MM.1S (cell line): ENCODE measurements around the gene FAT2.

Experiments
- DNase-seq: peaks from one replicate; pipeline ENCODE4 v3.0.0-alpha.2; 2015
- H2AFZ ChIP-seq: fragments of 300-600 bp; sonication (generic); 2 replicates; pipeline ENCODE4 v1.6.0; 2016; ENCODE audit warnings: antibody characterized with exemption, low read length
- H3F3A ChIP-seq: fragments of 300-600 bp; sonication (generic); 2 replicates; pipeline ENCODE4 v1.6.1; 2016; ENCODE audit warnings: mild to moderate bottlenecking, antibody characterized with exemption, low read length, moderate library complexity, mixed read lengths; ENCODE audit not compliant: insufficient read depth
- H3K27ac ChIP-seq: fragments of 300-600 bp; sonication (generic); 2 replicates; pipeline ENCODE4 v1.5.1; 2016; ENCODE audit warnings: mild to moderate bottlenecking, low read length
- H3K27me3 ChIP-seq: fragments of 300-600 bp; sonication (generic); replicated peaks from 2 replicates; pipeline ENCODE4 v1.6.0; 2016; ENCODE audit warnings: low read length; ENCODE audit not compliant: insufficient read depth
- H3K36me3 ChIP-seq: fragments of 300-600 bp; sonication (generic); replicated peaks from 2 replicates; pipeline ENCODE4 v1.6.1; 2016; ENCODE audit warnings: mild to moderate bottlenecking, low read length, mixed read lengths; ENCODE audit not compliant: insufficient read depth
- H3K4me1 ChIP-seq: fragments of 300-600 bp; sonication (generic); 2 replicates; pipeline ENCODE4 v1.6.1; 2016; ENCODE audit warnings: low read length, mixed read lengths
- H3K4me2 ChIP-seq: fragments of 300-600 bp; sonication (generic); 2 replicates; pipeline ENCODE4 v1.6.0; 2016; ENCODE audit warnings: low read depth, low read length
- H3K4me3 ChIP-seq: fragments of 300-600 bp; sonication (generic); 2 replicates; pipeline ENCODE4 v1.5.1; 2016; ENCODE audit warnings: low read length, mixed read lengths
- H3K79me2 ChIP-seq: fragments of 300-600 bp; sonication (generic); 2 replicates; pipeline ENCODE4 v1.6.1; 2016; ENCODE audit warnings: mixed run types, low read length, mixed read lengths
- H3K9ac ChIP-seq: fragments of 300-600 bp; sonication (generic); 2 replicates; pipeline ENCODE4 v1.6.1; 2016; ENCODE audit warnings: low read length, mixed read lengths
- H3K9me2 ChIP-seq: fragments of 300-600 bp; sonication (generic); replicated peaks from 2 replicates; pipeline ENCODE4 v1.6.1; 2016; ENCODE audit warnings: mild to moderate bottlenecking, low read length, mixed read lengths; ENCODE audit not compliant: insufficient read depth
- H3K9me3 ChIP-seq: fragments of 300-600 bp; sonication (generic); replicated peaks from 2 replicates; pipeline ENCODE4 v1.6.1; 2016; ENCODE audit warnings: mild to moderate bottlenecking, low read length, mixed read lengths; ENCODE audit not compliant: insufficient read depth
- H4K20me1 ChIP-seq: fragments of 300-600 bp; sonication (generic); 2 replicates; pipeline ENCODE4 v1.6.1; 2016; ENCODE audit warnings: mild to moderate bottlenecking, low read length, moderate library complexity, mixed read lengths; ENCODE audit not compliant: insufficient read depth
- EZH2 ChIP-seq: fragments of 300-600 bp; sonication (generic); optimal IDR thresholded peaks from 2 replicates; pipeline ENCODE3; 2017; ENCODE audit warnings: low read depth, mild to moderate bottlenecking, antibody characterized with exemption, low read length, mixed read lengths
- EZH2phosphoT487 ChIP-seq: fragments of 300-600 bp; sonication (generic); IDR thresholded peaks from 2 replicates; pipeline ENCODE4 v1.6.1; 2018; ENCODE audit warnings: antibody characterized with exemption, low read length
- TF ChIP-seq, protein P1 (sequence below): fragments of 300-600 bp; sonication (generic); IDR thresholded peaks from 2 replicates; pipeline ENCODE4 v1.5.1; 2016; ENCODE audit warnings: antibody characterized with exemption, low read length, mixed read lengths

Gene FAT2

DNA sequence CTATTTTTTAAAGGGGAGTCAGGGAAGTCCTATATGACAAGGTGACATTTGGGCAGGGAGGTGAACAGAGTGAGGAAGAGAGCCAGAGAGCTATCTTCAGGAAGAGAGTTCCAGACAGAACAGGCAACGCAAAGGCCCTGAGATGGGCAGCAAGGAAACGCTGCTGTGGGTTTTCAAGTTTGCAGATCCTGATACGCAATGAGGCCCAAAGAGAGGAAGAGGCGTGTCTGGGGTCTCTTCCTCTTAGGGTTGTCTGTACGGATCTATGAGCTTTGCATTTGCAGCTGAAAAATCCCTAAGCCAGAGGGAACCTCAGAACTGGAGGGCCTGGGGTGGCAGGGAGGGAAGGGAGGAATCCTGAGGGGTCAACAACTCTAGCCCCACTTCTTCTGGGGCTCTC, 13.6 kb downstream of the FAT2 start:
- H3K4me3 ChIP-seq: no peak overlapping the region
- H2AFZ ChIP-seq: no peak overlapping the region
- H3K9me2 ChIP-seq: no peaks in the 10 kb centered on the region
- TF ChIP-seq, protein P1, sequence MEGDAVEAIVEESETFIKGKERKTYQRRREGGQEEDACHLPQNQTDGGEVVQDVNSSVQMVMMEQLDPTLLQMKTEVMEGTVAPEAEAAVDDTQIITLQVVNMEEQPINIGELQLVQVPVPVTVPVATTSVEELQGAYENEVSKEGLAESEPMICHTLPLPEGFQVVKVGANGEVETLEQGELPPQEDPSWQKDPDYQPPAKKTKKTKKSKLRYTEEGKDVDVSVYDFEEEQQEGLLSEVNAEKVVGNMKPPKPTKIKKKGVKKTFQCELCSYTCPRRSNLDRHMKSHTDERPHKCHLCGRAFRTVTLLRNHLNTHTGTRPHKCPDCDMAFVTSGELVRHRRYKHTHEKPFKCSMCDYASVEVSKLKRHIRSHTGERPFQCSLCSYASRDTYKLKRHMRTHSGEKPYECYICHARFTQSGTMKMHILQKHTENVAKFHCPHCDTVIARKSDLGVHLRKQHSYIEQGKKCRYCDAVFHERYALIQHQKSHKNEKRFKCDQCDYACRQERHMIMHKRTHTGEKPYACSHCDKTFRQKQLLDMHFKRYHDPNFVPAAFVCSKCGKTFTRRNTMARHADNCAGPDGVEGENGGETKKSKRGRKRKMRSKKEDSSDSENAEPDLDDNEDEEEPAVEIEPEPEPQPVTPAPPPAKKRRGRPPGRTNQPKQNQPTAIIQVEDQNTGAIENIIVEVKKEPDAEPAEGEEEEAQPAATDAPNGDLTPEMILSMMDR: no peak
- TF ChIP-seq EZH2 (no peak), EZH2phosphoT487 (no peak)
- no peaks in the 10 kb centered on the region for H3K79me2 ChIP-seq
- DNase-seq: no peak
- H3K4me2 ChIP-seq: no peak overlapping the region
- H3F3A ChIP-seq: no peaks in the 10 kb centered on the region
- H4K20me1 ChIP-seq: no peaks in the 10 kb centered on the region
- H3K27ac ChIP-seq: no peak overlapping the region
- H3K36me3 ChIP-seq: no peaks in the 10 kb centered on the region
- H3K4me1 ChIP-seq: no peaks in the 10 kb centered on the region
- no peaks in the 10 kb centered on the region for H3K9me3 ChIP-seq
- no peak overlapping the region for H3K9ac ChIP-seq
- no peaks in the 10 kb centered on the region for H3K27me3 ChIP-seq

GRCh38 chr5:151574444-151574996, 16.6 kb downstream of the FAT2 start:
- no peaks in the 10 kb centered on the region for H3K9me2 ChIP-seq
- H3K36me3 ChIP-seq: no peaks in the 10 kb centered on the region
- H2AFZ ChIP-seq: no peak overlapping the region
- H3K9ac ChIP-seq: no peak overlapping the region
- H3K4me1 ChIP-seq: no peaks in the 10 kb centered on the region
- H3K79me2 ChIP-seq: no peaks in the 10 kb centered on the region
- DNase-seq: no peak
- H3K9me3 ChIP-seq: no peaks in the 10 kb centered on the region
- H3K4me3 ChIP-seq: no peak overlapping the region
- no peaks in the 10 kb centered on the region for H4K20me1 ChIP-seq
- TF ChIP-seq EZH2phosphoT487: no peak
- TF ChIP-seq, protein P1: no peak
- TF ChIP-seq EZH2: no peak
- no peaks in the 10 kb centered on the region for H3F3A ChIP-seq
- no peak overlapping the region for H3K4me2 ChIP-seq
- H3K27me3 ChIP-seq: no peaks in the 10 kb centered on the region
- H3K27ac ChIP-seq: no peak overlapping the region

DNA sequence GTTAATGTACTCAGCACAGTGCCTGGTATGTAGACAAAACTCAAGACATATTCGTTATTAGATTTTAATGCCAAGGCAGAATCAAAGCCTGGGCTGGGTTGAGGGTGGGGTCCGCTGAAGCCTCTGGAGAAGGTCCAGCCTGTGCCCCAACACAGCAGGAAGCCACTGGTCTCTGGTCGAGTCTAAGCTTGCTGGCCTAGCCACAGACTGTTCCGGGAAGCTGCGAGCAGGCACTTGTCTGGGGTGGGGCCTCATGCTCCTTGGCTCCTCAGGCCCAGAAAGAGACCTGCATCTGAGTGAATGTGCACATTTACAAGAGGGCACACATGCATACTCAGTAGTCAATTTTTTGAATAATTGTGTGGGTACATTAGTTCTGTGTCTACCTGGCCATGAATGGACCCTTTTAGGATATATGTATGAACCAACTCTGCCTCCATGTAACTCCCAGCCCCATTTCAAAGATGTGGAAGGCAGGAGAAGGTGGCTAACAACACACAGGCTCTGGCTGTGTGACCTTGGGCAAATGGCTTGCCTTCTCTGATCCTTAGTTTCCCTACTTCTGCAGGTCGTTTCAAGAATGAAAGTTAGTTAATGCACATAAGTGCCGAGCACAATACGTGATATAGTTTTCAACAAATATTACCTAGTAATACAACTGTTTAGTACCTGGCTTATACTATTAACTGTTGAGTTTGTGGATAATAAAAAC, 18.3 kb downstream of the FAT2 start:
- no peaks in the 10 kb centered on the region for H3F3A ChIP-seq
- no peaks in the 10 kb centered on the region for H3K9me2 ChIP-seq
- H2AFZ ChIP-seq: no peak overlapping the region
- no peaks in the 10 kb centered on the region for H4K20me1 ChIP-seq
- H3K79me2 ChIP-seq: no peaks in the 10 kb centered on the region
- DNase-seq: no peak
- TF ChIP-seq EZH2 (no peak), EZH2phosphoT487 (no peak)
- TF ChIP-seq, protein P1: no peak
- no peaks in the 10 kb centered on the region for H3K36me3 ChIP-seq
- no peak overlapping the region for H3K27ac ChIP-seq
- no peak overlapping the region for H3K4me3 ChIP-seq
- no peaks in the 10 kb centered on the region for H3K4me1 ChIP-seq
- no peak overlapping the region for H3K4me2 ChIP-seq
- no peak overlapping the region for H3K9ac ChIP-seq
- no peaks in the 10 kb centered on the region for H3K27me3 ChIP-seq
- H3K9me3 ChIP-seq: no peaks in the 10 kb centered on the region
